HCT116 (cell line): ENCODE data around the gene CDH13.

Experiments used
- POLR2A ChIP-seq: IDR thresholded peaks from 2 replicates; pipeline ENCODE4 v1.7.0; 2011; ENCODE audit warnings: borderline replicate concordance; ENCODE audit not compliant: insufficient read depth, insufficient read length; ENCODE audit errors: extremely low read depth
- ZNF274 ChIP-seq: fragments of 200-500 bp; sonication (Bioruptor generic); IDR thresholded peaks from 2 replicates; pipeline ENCODE4 v1.6.1; 2014; ENCODE audit warnings: mild to moderate bottlenecking, low read depth, low read length, inconsistent platforms
- TF ChIP-seq, protein P1 (sequence below), 3 experiments: fragments of 200-600 bp in 1 of 3; sonication (generic) in 1 of 3; IDR thresholded peaks in 2 of 3; conservative IDR thresholded peaks in 1 of 3; 2 replicates each; pipeline ENCODE4 v1.5.1; 2012 to 2017; ENCODE audit warnings: low read depth in 2 of 3, low read length in 2 of 3, antibody characterized with exemption in 1 of 3, borderline replicate concordance in 1 of 3, control low read depth in 1 of 3, mild to moderate bottlenecking in 1 of 3, mixed read lengths in 1 of 3, mixed run types in 1 of 3, moderate library complexity in 1 of 3; ENCODE audit not compliant: insufficient read depth in 1 of 3
- TF ChIP-seq, protein P2 (sequence below): IDR thresholded peaks from 2 replicates; pipeline ENCODE4 v1.6.1; 2012; ENCODE audit warnings: low read depth

DNA sequence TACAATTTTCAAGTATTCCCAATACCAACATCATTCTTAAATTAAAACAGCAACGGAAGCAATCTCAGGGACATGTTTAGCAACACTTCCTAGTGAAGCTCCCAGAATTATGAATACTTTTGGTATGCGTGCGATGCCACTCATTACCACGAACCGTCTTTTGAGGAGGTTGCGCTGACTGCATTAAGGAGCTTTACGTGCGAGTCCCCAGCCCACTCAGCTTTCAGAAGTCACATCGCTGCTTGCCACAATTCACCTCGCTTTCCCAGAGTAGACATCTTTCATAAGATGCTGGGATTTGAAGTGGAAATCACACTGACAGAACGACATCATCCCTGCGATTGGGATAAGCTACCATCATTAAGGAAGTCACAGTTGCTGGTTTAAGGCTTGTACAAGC lies 739.5 kb downstream of the CDH13 start:
- TF ChIP-seq ZNF274 (no peak), POLR2A (no peak)
- TF ChIP-seq, protein P1, sequence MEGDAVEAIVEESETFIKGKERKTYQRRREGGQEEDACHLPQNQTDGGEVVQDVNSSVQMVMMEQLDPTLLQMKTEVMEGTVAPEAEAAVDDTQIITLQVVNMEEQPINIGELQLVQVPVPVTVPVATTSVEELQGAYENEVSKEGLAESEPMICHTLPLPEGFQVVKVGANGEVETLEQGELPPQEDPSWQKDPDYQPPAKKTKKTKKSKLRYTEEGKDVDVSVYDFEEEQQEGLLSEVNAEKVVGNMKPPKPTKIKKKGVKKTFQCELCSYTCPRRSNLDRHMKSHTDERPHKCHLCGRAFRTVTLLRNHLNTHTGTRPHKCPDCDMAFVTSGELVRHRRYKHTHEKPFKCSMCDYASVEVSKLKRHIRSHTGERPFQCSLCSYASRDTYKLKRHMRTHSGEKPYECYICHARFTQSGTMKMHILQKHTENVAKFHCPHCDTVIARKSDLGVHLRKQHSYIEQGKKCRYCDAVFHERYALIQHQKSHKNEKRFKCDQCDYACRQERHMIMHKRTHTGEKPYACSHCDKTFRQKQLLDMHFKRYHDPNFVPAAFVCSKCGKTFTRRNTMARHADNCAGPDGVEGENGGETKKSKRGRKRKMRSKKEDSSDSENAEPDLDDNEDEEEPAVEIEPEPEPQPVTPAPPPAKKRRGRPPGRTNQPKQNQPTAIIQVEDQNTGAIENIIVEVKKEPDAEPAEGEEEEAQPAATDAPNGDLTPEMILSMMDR (IDR thresholded peaks at IDR 0.05 in 2 of 3, conservative IDR thresholded peaks at IDR 0.05 in 1 of 3; ENCODE audit: borderline replicate concordance in 1 of 3, insufficient read depth in 1 of 3, low read depth in 2 of 3, low read length in 2 of 3), result no peak
- TF ChIP-seq, protein P2, sequence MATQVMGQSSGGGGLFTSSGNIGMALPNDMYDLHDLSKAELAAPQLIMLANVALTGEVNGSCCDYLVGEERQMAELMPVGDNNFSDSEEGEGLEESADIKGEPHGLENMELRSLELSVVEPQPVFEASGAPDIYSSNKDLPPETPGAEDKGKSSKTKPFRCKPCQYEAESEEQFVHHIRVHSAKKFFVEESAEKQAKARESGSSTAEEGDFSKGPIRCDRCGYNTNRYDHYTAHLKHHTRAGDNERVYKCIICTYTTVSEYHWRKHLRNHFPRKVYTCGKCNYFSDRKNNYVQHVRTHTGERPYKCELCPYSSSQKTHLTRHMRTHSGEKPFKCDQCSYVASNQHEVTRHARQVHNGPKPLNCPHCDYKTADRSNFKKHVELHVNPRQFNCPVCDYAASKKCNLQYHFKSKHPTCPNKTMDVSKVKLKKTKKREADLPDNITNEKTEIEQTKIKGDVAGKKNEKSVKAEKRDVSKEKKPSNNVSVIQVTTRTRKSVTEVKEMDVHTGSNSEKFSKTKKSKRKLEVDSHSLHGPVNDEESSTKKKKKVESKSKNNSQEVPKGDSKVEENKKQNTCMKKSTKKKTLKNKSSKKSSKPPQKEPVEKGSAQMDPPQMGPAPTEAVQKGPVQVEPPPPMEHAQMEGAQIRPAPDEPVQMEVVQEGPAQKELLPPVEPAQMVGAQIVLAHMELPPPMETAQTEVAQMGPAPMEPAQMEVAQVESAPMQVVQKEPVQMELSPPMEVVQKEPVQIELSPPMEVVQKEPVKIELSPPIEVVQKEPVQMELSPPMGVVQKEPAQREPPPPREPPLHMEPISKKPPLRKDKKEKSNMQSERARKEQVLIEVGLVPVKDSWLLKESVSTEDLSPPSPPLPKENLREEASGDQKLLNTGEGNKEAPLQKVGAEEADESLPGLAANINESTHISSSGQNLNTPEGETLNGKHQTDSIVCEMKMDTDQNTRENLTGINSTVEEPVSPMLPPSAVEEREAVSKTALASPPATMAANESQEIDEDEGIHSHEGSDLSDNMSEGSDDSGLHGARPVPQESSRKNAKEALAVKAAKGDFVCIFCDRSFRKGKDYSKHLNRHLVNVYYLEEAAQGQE, result no peak
